DND-41 (cell line): ENCODE results near the gene KCNIP4.

ENCODE experiments used
- ATAC-seq: fragments of 200-7000 bp; cut with Tn5 transposase; 3 replicates; pipeline ENCODE4 v1.9.1; 2021; ENCODE audit warnings: low read depth; ENCODE audit not compliant: insufficient read depth
- DNase-seq: peaks from one replicate; pipeline ENCODE4 v3.0.0-alpha.2; 2020
- H2AFZ ChIP-seq: 2 replicates; pipeline ENCODE4 v1.6.0; 2012; ENCODE audit warnings: low read depth, low read length
- H3K27ac ChIP-seq: 2 replicates; pipeline ENCODE4 v1.5.1; 2012; ENCODE audit warnings: low read length, inconsistent platforms
- H3K27me3 ChIP-seq: fragments of 200-600 bp; sonication (generic); 2 replicates; pipeline ENCODE4 v1.6.0; 2012; ENCODE audit warnings: low read length, mild to moderate bottlenecking, inconsistent platforms; ENCODE audit not compliant: insufficient read depth, poor library complexity
- H3K36me3 ChIP-seq: 2 replicates; pipeline ENCODE4 v1.5.1; 2012; ENCODE audit warnings: low read length, inconsistent platforms; ENCODE audit not compliant: insufficient read depth
- H3K4me1 ChIP-seq: 2 replicates; pipeline ENCODE4 v1.5.1; 2012; ENCODE audit warnings: mild to moderate bottlenecking, low read length; ENCODE audit not compliant: insufficient read depth
- H3K4me2 ChIP-seq: 2 replicates; pipeline ENCODE4 v1.6.0; 2012; ENCODE audit warnings: mild to moderate bottlenecking, moderate library complexity, low read length, inconsistent platforms; ENCODE audit not compliant: insufficient read depth
- H3K4me3 ChIP-seq, 2 experiments: fragments of 200-600 bp in 1 of 2; shearing (Covaris generic) in 1 of 2; 2 replicates each; pipeline ENCODE4 v1.5.1; 2012 to 2016; ENCODE audit warnings: inconsistent platforms in 2 of 2, low read length in 2 of 2, mild to moderate bottlenecking in 2 of 2, low read depth in 1 of 2, moderate library complexity in 1 of 2
- H3K79me2 ChIP-seq: 2 replicates; pipeline ENCODE4 v1.6.0; 2012; ENCODE audit warnings: low read length, inconsistent platforms; ENCODE audit not compliant: insufficient read depth
- H3K9ac ChIP-seq: 2 replicates; pipeline ENCODE4 v1.6.0; 2012; ENCODE audit warnings: low read depth, mild to moderate bottlenecking, inconsistent platforms, low read length, moderate library complexity
- H3K9me3 ChIP-seq: 2 replicates; pipeline ENCODE4 v1.5.1; 2012; ENCODE audit warnings: low read length, moderate library complexity, mild to moderate bottlenecking, inconsistent platforms; ENCODE audit not compliant: insufficient read depth, severe bottlenecking
- H4K20me1 ChIP-seq: 2 replicates; pipeline ENCODE4 v1.6.0; 2012; ENCODE audit warnings: low read length; ENCODE audit not compliant: insufficient read depth
- CTCF ChIP-seq: IDR thresholded peaks from 2 replicates; pipeline ENCODE4 v1.5.1; 2012; ENCODE audit warnings: borderline replicate concordance, low read length, moderate library complexity, mild to moderate bottlenecking; ENCODE audit not compliant: poor library complexity, severe bottlenecking; ENCODE audit errors: extremely low read depth
- EZH2 ChIP-seq: IDR thresholded peaks from 3 replicates; pipeline ENCODE4 v1.6.1; 2012; ENCODE audit warnings: borderline replicate concordance, low read depth, mild to moderate bottlenecking, moderate library complexity, low read length, inconsistent platforms; ENCODE audit not compliant: severe bottlenecking

KCNIP4 gene

GRCh38 chr4:21872101-21872500, 76.5 kb downstream of the KCNIP4 start:
- TF ChIP-seq EZH2 (no peak), CTCF (no peak)
- no peaks in the 10 kb centered on the region for H4K20me1 ChIP-seq
- no peaks in the 10 kb centered on the region for H3K4me1 ChIP-seq
- no peak overlapping the region for H3K4me3 ChIP-seq
- H3K79me2 ChIP-seq, result no peaks in the 10 kb centered on the region
- DNase-seq (no peak), ATAC-seq (no peak)
- no peak overlapping the region for H3K27ac ChIP-seq
- H2AFZ ChIP-seq, result no peak overlapping the region
- no peak overlapping the region for H3K9ac ChIP-seq
- no peak overlapping the region for H3K4me2 ChIP-seq
- no peaks in the 10 kb centered on the region for H3K27me3 ChIP-seq
- H3K36me3 ChIP-seq, result no peaks in the 10 kb centered on the region
- no peaks in the 10 kb centered on the region for H3K9me3 ChIP-seq

GRCh38 chr4:21869978-21870745, 78.4 kb downstream of the KCNIP4 start:
- TF ChIP-seq CTCF (no peak), EZH2 (no peak)
- Histone ChIP-seq H3K27ac (no peak overlapping the region), H3K9ac (no peak overlapping the region)

GRCh38 chr4:21864686-21865085, 83.9 kb downstream of the KCNIP4 start:
- Histone ChIP-seq H3K36me3 (no peaks in the 10 kb centered on the region), H3K9ac (no peak overlapping the region), H3K9me3 (no peaks in the 10 kb centered on the region), H4K20me1 (no peaks in the 10 kb centered on the region), H3K4me3 (no peak overlapping the region), H2AFZ (no peak overlapping the region), H3K27ac (no peak overlapping the region), H3K79me2 (no peaks in the 10 kb centered on the region), H3K4me2 (no peak overlapping the region), H3K4me1 (no peaks in the 10 kb centered on the region), H3K27me3 (no peaks in the 10 kb centered on the region)
- TF ChIP-seq CTCF (no peak), EZH2 (no peak)
- ATAC-seq (no peak), DNase-seq (no peak)

More at GRCh38 chr4:21869978-21870745, 78.4 kb downstream of the KCNIP4 start:
- DNase-seq, result no peak
- Histone ChIP-seq H3K4me3 (no peak overlapping the region), H2AFZ (no peak overlapping the region), H3K36me3 (no peaks in the 10 kb centered on the region), H4K20me1 (no peaks in the 10 kb centered on the region), H3K4me1 (no peaks in the 10 kb centered on the region), H3K4me2 (no peak overlapping the region), H3K79me2 (no peaks in the 10 kb centered on the region), H3K27me3 (no peaks in the 10 kb centered on the region), H3K9me3 (no peaks in the 10 kb centered on the region)
- no peak for ATAC-seq
